Motor neuron (in vitro differentiated cells): ENCODE results near the gene DGKG. TPM values are rescaled to one million over a fixed set of nuclear protein-coding genes. Genes with fewer than 3 reads are reported as not detected.

ENCODE experiments used
- ATAC-seq, 8 experiments: fragments of 200-7000 bp; cut with Tn5 transposase; replicated peaks in 6 of 8; 2 replicates each; pipeline ENCODE4 v1.8.0; 2021; ENCODE audit warnings: mild to moderate bottlenecking in 8 of 8, moderate library complexity in 8 of 8
- H3K27ac ChIP-seq, 2 donors: fragments of 250-450 bp; sonication (Bioruptor Pico); 2 replicates each; pipeline ENCODE4 v1.9.0; 2021; ENCODE audit warnings: antibody characterized with exemption in 2 of 2, mild to moderate bottlenecking in 2 of 2, moderate library complexity in 1 of 2
- H3K4me1 ChIP-seq, 2 donors: fragments of 250-450 bp; sonication (Bioruptor Pico); replicated peaks in 1 of 2; 2 replicates each; pipeline ENCODE4 v1.6.1; 2021; ENCODE audit warnings: antibody characterized with exemption in 2 of 2, mild to moderate bottlenecking in 2 of 2, moderate library complexity in 1 of 2
- H3K4me3 ChIP-seq, 5 donors: fragments of 250-450 bp; sonication (Bioruptor Pico); 2 replicates each; pipeline ENCODE4 v1.9.0; 2021; ENCODE audit warnings: antibody characterized with exemption in 5 of 5, mild to moderate bottlenecking in 5 of 5, moderate library complexity in 4 of 5
- WGBS, 10 experiments: fragments of 450-650 bp; shearing (Covaris generic); methylation state at CpG; one replicate each; pipeline ENCODE4 v1.0.0; 2022; 5-methylcytosine and 5-hydroxymethylcytosine counted together
- in situ Hi-C, 9 experiments: fragments of 400-800 bp; cut with MboI; loops; one replicate each; pipeline ENCODE4 v1.15.0; 2021; ENCODE audit warnings: low sequenced_read_pairs in 9 of 9, low pct_unique_long_range_greater_than_20kb in 2 of 9; ENCODE audit not compliant: unreplicated experiment in 9 of 9
- total RNA-seq, 8 experiments: library from RNA; unstranded; fragments of 300-600 nt; gene quantifications; 2 replicates each; pipeline versions ENCODE4 v1.2.3 to v1.2.4, GENCODE V29; 2022

The DGKG gene
- total RNA-seq, 8 experiments from 2014 or later: 0.05 to 3.1 (median 0.66) TPM; not detected in 1

DNA sequence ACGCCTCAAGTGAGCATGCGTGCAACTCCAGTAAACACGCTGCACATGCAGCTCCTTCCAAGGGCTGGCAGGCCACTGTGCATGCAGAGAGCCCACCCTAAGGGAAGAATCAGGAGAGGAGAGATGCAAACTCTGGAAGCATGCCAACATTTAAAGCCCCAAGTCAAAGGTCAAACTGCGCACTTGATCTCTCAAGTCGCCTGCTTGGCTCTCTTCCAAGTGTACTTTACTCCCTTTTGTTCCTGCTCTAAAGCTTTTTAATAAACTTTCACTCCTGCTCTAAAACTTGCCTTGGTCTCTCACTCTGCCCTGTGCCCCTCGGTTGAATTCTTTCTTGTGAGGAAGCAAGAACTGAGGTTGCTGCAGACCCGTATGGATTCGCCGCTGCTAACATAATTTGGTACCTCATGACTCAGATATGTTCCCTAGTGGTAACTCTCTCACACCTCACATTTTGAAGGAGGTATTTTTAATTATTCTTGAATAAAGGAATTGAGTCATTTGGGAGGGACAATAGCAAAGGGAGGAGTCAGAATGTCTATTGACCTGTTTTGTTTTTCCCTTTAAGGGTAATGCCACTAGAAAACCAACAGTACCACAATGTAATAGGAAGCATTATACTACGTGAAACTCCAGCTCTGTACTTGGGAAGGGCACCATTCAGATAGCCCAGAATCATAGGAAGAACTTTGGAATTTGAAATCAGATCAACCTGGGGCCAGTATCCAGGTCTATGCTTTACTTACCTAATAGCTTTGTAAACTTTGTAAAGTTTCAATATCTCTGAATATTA, 19.6 kb upstream of the DGKG start:
- no peaks in the 10 kb centered on the region for H3K4me1 ChIP-seq
- H3K27ac ChIP-seq: no peak overlapping the region
- in situ Hi-C loops: no loop called here
- peak in 2 of 8 experiments; percentile 54 to 72 for ATAC-seq
- 0 to 91% (median 67%) methylated on average over 3 to 9 of the region's 10 CpGs; no CpG with 5 or more reads in 1 of the 10 experiments for WGBS, 10 experiments
- H3K4me3 ChIP-seq: no peak overlapping the region

DNA sequence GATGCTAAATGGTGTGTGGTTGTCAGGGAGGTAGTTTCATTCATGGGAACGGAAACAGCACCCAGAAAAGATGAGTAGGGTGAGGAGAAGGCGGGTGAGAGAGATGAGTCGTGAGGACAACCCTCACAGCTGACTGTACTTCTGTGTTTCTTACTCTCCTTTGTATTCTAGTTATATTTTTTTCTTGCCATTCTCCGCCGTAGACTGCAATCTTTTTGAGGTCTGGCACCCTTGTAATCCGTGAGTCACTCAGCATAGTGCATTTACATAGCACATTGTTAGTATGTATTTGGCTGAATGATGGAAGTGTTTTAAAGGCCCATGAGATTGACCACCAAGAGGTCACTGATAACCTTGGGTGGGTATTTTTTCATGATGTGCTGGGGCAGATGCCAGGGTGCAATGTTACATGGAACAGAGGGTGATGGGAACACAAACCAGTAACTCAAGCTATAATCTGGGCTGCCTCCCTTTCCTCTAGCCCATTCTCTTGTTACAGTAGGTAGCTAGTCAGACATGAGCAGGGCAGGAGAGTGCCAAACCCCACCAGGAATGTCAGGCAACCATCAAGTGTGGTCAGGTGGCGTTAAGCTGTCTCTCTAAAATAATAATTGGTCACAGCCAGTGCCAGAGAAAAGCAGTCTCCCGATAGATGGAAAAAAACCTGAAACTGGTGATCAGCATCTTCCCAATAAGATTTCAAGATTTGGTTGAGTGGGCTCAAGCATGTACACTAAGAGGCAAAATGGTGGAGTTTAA, 18.8 kb upstream of the DGKG start:
- WGBS, 10 experiments: 7 to 88% (median 77%) methylated on average over 1 to 7 of the region's 8 CpGs; no CpG with 5 or more reads in 1 of the 10 experiments
- H3K27ac ChIP-seq: no peak overlapping the region
- peak in 2 of 8 experiments; percentile 76 to 77 for ATAC-seq
- H3K4me1 ChIP-seq: peaks cover under 1 to 6% of the 10 kb centered on the region in 2 donors
- H3K4me3 ChIP-seq: no peak overlapping the region
- in situ Hi-C loops: no loop called here

DNA sequence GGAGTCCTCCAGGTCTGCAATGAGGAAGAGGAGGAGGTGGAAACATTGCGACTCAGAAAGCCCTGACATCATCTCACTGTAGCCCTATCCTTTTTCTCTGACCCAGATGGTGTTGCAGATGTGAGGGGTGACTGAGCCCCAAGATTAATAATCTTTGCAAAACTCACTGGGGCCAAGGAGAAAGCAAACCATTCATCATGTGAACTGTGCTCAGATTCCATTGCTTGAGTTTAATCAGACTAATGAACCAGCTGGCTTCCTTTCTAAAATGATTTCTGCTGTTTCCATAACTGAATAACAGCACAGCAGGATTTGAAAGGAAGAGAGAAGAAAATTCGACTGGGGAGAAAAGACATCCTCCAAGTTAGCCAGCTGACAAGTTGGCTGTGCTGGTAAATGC, 13.4 kb upstream of the DGKG start:
- peaks cover 8 to 11% of the 10 kb centered on the region in 2 donors for H3K4me1 ChIP-seq
- no peak overlapping the region for H3K27ac ChIP-seq
- ATAC-seq: peak in 4 of 8 experiments; percentile 19 to 74 (median 61)
- H3K4me3 ChIP-seq: no peak overlapping the region
- in situ Hi-C loops: no loop called here
- 0 to 43% (median 17%) methylated on average over 1 to 2 of the region's 2 CpGs; no CpG with 5 or more reads in 4 of the 10 experiments for WGBS, 10 experiments

DNA sequence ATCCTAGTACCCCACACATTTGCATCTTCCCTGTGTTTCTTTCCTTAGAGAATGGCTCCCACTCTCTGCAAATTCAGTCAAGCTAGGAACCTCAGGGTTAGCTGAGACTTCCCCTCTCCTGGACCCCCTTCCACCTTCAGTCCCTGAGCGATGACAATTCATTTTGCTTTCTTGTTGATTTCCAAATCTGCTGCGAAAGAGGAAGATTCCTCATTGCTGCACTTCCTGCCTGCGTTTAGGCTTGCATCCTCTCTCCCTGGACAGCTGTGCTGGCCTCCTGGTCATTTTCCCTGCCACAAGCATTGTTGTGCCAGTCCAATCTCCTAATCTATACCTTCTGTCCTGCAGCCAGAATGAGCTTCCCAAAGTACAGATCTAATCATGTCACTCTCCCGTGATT, 12.3 kb upstream of the DGKG start:
- no peak overlapping the region for H3K4me3 ChIP-seq
- no peak for ATAC-seq
- H3K4me1 ChIP-seq: peaks cover 8 to 11% of the 10 kb centered on the region in 2 donors
- in situ Hi-C loops: no loop called here
- 0 to 100% (median 64%) methylated on average over 1 to 4 of the region's 4 CpGs; no CpG with 5 or more reads in 2 of the 10 experiments for WGBS, 10 experiments
- H3K27ac ChIP-seq: no peak overlapping the region

DNA sequence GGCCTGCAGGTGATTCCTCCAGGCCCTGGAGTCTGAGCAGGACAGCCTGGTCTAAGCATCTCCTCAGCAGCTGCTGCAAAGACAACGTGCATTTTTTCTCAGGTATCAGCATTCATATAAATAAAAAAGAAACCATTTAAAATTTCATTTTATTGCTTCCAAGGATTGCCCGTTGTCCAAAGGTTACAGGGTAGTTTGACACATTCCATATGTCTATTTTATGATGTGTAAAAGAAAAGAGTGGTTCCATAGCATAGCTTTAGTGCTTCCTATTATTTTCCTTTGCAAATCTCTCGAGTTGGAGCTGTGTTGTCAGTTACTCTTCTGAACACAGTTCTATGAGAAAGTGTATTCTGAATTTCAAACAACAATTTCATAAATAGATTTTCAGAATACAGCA, 7.2 kb upstream of the DGKG start:
- Histone ChIP-seq H3K27ac (no peak overlapping the region), H3K4me3 (no peak overlapping the region), H3K4me1 (no peaks in the 10 kb centered on the region)
- WGBS, 10 experiments: 0 to 91% (median 40%) methylated on average over 1 to 3 of the region's 3 CpGs; no CpG with 5 or more reads in 1 of the 10 experiments
- in situ Hi-C loops: no loop called here
- no peak for ATAC-seq

- H3K4me1 ChIP-seq: no peaks in the 10 kb centered on the region
- no peak overlapping the region for H3K4me3 ChIP-seq
- ATAC-seq: no peak
- no peak overlapping the region for H3K27ac ChIP-seq
- in situ Hi-C loops: no loop called here
- 13 to 100% (median 49%) methylated on average over 1 to 4 of the region's 4 CpGs; no CpG with 5 or more reads in 1 of the 10 experiments for WGBS, 10 experiments
These were observed 6.7 kb upstream of the DGKG start for GRCh38 chr3:186368717-186369116.

DNA sequence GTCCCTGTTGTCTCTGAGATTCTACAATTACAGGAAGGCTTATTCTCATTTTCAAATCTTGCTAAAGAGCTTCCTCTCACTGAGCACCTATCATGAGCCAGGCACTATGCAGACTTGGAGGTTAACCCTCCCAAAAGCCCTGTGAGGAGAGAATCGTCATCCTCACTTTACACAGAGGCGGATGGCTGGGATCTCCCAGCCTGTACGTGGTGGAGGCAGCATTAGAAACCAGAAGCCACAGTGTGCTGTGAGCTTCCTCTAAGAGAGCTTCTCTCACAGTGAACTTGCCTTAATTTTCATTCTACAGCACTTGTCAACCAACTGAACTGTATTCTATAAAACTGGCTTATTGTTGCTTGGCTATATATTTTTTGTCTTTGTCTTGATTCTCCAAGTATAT, 6.1 kb upstream of the DGKG start:
- H3K4me1 ChIP-seq: no peaks in the 10 kb centered on the region
- WGBS, 10 experiments: 0 to 73% (median 55%) methylated on average over 1 to 3 of the region's 3 CpGs; no CpG with 5 or more reads in 3 of the 10 experiments
- ATAC-seq: no peak
- H3K27ac ChIP-seq: no peak overlapping the region
- no peak overlapping the region for H3K4me3 ChIP-seq
- in situ Hi-C loops: no loop called here

DNA sequence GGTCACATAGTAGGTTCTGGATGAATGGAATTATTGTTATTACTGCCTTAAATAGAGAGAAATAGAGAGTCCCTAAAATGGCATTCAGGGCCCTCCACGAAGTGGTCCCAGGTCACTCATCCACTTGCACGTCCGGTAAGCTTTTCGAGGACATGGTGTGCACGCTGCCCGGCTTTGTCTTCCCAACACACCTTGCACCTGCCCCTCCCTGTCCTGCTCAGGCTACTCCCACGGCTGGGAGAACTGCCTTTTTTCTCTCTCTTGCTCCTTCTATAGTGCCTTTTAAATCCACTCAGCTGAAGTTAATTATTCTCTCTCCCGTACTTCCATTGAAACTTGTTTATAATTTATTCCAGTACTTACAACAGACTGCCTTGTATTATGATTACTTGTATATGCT, 5.6 kb upstream of the DGKG start:
- no peak for ATAC-seq
- Histone ChIP-seq H3K4me3 (no peak overlapping the region), H3K4me1 (no peaks in the 10 kb centered on the region), H3K27ac (no peak overlapping the region)
- in situ Hi-C loops: no loop called here
- 0 to 86% (median 60%) methylated on average over 1 to 8 of the region's 8 CpGs; no CpG with 5 or more reads in 1 of the 10 experiments for WGBS, 10 experiments

DNA sequence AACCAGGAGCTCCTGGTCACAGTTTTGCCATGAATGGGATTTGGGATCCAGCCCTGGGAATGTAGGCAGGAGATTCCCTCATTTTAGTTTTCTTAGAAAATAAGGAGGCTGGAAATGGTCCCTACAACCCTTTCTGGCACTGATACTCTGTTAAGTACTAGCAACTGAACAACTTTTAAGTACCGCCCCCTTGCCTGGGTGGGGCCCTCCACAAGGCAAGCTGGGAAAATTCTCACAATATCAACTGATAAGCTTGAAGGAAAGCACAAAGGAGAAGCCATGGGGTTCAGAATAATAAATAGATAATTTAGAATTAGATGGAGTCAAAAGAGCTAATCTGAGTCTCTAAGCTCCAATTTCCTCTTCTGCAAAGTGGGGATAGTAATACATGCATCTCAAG, 4.2 kb upstream of the DGKG start:
- WGBS, 10 experiments: 0 to 100% (median 71%) methylated on average over 1 of the region's 1 CpG; no CpG with 5 or more reads in 3 of the 10 experiments
- in situ Hi-C loops: no loop called here
- H3K4me3 ChIP-seq: no peak overlapping the region
- H3K27ac ChIP-seq: no peak overlapping the region
- H3K4me1 ChIP-seq: peaks cover 0 to 7% of the 10 kb centered on the region in 2 donors
- ATAC-seq: no peak

DNA sequence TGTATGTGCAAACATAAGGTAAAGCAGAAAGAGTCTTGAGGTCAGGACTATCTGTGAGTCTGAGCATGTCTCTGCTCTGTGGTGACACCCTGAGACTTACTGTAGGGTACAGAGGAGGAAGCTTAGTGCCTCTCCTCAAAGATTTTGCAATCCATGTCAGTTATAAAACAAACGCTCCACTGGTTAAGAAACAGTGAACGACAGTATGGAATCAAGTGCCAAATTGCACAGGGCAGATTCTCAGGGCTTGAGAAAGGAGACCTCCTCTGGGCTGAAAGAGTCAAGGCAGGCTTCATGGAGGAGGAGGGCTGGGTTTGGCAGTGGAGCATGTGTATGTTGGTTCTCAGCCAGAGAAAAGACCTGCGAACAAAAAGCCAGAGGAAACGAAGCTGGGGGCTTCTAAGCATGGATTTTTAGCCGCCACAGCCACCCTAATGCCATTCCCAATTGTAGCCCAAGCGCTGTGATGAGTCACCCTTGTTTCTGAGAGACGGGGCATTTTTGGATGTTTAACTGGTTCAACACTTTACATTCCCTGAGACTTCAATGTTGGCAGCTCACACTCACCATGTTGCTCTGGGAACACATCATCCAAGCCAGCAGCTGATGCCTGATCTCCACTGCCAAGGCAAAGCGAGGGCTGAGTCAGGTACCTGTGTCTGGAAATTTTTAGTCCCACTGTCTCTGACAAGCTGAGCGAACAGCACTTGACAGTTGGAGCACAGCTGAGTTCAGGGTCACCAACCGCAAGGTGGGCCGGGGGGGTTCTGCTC, 3.4 kb upstream of the DGKG start:
- WGBS, 10 experiments: 43 to 88% (median 69%) methylated on average over 1 to 9 of the region's 11 CpGs; no CpG with 5 or more reads in 1 of the 10 experiments
- peak in 1 of 8 experiments; percentile 48 for ATAC-seq

GRCh38 chr3:186362988-186363387, 954 bp upstream of the DGKG start:
- peaks cover 0 to 7% of the 10 kb centered on the region in 2 donors for H3K4me1 ChIP-seq
- 17 to 93% (median 79%) methylated on average over 2 to 7 of the region's 10 CpGs; no CpG with 5 or more reads in 1 of the 10 experiments for WGBS, 10 experiments
- in situ Hi-C loops: no loop called here
- H3K4me3 ChIP-seq: no peak overlapping the region
- ATAC-seq: no peak
- no peak overlapping the region for H3K27ac ChIP-seq

More for the DNA sequence above, 3.4 kb upstream of the DGKG start:
- Histone ChIP-seq H3K27ac (no peak overlapping the region), H3K4me3 (no peak overlapping the region), H3K4me1 (peaks cover 0 to 7% of the 10 kb centered on the region in 2 donors)
- in situ Hi-C loops: no loop called here

GRCh38 chr3:186362537-186362842, 456 bp upstream of the DGKG start:
- H3K4me1 ChIP-seq: peaks cover 0 to 7% of the 10 kb centered on the region in 2 donors
- in situ Hi-C loops: no loop called here
- 0 to 60% (median 30%) methylated on average over 1 to 8 of the region's 9 CpGs; no CpG with 5 or more reads in 1 of the 10 experiments for WGBS, 10 experiments
- no peak for ATAC-seq
- peak overlapping the region; percentile 27 to 48 (median 29) for H3K4me3 ChIP-seq
- no peak overlapping the region for H3K27ac ChIP-seq
